ENCODE measurements around the gene ACP2.

DNA sequence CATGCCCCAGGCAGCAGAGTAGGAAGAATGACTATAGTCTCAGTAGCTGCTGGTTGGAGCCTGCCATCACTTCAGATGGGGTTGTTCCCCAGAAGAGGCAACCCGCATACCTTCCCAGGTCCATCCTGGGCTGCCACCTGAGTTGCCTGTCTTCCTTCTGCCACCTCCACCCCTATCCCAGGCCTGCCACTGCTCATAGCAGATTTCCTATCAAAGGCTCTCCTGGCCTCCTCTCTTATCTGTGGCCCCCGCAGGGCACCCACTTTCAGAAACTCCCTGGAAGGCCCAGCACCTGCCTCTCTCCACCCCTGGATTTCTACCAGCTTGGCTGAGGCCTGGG, 8.5 kb upstream of the ACP2 start:
- TF ChIP-seq CTCF (IDR thresholded peaks at IDR 0.05; ENCODE audit: low read length): no peak
- no peak for TF ChIP-seq EZH2 (IDR thresholded peaks at IDR 0.05; ENCODE audit: borderline replicate concordance, low read length)
